Measurements from ENCODE around the gene MATR3.

DNA sequence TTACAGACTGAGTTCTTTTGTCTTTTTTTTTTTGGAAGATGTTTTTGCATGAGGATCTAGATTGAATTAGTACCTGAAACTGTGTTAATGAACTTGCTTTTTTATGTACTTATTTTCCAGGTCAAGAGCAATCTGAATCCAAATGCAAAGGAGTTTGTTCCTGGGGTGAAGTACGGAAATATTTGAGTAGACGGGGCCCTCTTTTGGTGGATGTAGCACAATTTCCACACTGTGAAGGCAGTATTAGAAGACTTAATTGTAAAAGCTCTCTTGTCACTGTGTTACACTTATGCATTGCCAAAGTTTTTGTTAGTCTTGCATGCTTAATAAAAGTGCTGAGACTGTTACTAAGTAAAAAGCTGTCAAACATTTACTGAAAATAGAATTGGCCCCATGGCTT, 75.1 kb downstream of the MATR3 start:
- TF ChIP-seq EZH2 (IDR thresholded peaks at IDR 0.05; ENCODE audit: low read length, missing control alignments) = no peak
- TF ChIP-seq, protein P1, sequence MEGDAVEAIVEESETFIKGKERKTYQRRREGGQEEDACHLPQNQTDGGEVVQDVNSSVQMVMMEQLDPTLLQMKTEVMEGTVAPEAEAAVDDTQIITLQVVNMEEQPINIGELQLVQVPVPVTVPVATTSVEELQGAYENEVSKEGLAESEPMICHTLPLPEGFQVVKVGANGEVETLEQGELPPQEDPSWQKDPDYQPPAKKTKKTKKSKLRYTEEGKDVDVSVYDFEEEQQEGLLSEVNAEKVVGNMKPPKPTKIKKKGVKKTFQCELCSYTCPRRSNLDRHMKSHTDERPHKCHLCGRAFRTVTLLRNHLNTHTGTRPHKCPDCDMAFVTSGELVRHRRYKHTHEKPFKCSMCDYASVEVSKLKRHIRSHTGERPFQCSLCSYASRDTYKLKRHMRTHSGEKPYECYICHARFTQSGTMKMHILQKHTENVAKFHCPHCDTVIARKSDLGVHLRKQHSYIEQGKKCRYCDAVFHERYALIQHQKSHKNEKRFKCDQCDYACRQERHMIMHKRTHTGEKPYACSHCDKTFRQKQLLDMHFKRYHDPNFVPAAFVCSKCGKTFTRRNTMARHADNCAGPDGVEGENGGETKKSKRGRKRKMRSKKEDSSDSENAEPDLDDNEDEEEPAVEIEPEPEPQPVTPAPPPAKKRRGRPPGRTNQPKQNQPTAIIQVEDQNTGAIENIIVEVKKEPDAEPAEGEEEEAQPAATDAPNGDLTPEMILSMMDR (conservative IDR thresholded peaks at IDR 0.05 in 1 of 2, IDR thresholded peaks at IDR 0.05 in 1 of 2; ENCODE audit: low read depth in 1 of 2, low read length in 2 of 2) = peak in 1 of 2 donors; percentile 9

All from fibroblast of lung (primary cell).